ENCODE measurements around the gene DDN. TPM values are rescaled to one million over a fixed set of nuclear protein-coding genes. Genes with fewer than 3 reads are reported as not detected.

The DDN gene
- total RNA-seq, 1 experiment from 2014 or later = 0.35 TPM

DNA sequence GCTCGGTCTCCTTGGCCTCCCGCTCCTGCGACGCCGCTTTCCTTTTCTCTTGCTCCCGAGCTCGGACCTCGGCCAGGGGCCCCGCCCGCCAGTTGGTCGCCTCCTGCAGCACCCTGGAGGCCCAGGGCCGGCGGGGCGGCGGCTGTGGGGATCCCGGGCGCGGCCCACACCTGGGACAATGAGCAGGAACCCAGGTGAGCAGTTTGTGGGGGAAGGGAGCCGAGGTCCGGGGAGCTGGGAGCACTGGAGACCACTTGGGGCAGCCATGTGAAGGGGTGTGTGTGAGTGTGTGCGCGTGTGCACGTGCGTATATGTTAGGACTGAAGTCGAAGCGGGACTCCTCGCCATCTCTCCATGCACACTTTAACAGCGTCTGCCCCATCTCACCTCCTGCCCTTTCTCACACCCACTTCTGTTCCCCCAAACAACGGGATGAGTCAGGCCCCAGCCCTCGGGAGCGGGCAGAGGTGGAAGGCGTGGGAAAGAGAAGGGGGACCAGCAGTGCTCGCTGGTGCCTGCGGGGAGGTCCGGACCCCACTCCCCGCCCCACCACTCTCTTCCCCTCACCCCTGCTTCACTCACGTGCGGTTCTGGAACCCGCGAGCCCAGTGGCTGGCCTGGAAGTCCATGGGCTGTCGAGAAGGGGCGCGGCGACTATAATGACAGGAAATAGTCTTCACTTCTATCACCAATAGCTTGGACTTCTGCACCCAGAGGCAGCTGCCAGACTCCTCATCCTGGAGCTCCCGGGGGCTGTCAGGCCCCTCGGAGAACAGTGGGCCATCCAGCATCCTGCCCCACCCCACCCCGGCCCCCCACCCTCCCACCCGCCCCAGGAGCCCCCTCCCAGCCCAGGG lies 450 bp downstream of the DDN start:
- Histone ChIP-seq H3K79me1 (ENCODE audit: insufficient read depth, low read depth, low read length, poor library complexity, severe bottlenecking) (no peaks in the 10 kb centered on the region), H2AFZ (ENCODE audit: low read length) (no peak overlapping the region), H2AK5ac (ENCODE audit: insufficient read length, low read length) (no peak overlapping the region), H3K4ac (ENCODE audit: low read depth, low read length) (no peak overlapping the region), H3K9ac (ENCODE audit: extremely low read depth, insufficient read length, low read length) (no peak overlapping the region), H2BK15ac (ENCODE audit: low read depth, low read length) (no peak overlapping the region), H4K91ac (ENCODE audit: insufficient read length, low read depth, low read length) (no peak overlapping the region), H4K8ac (replicated peaks; ENCODE audit: insufficient read length, low read depth, low read length) (no peak overlapping the region), H3K4me2 (ENCODE audit: insufficient read depth, insufficient read length, low read length) (peak overlapping the region; percentile 58), H3K56ac (ENCODE audit: insufficient read length, low read depth, low read length) (no peak overlapping the region), H3K14ac (ENCODE audit: insufficient read depth, low read length) (no peak overlapping the region), H3K27ac (ENCODE audit: insufficient read length, low read depth, low read length) (no peak overlapping the region), H3K18ac (ENCODE audit: insufficient read length, low read depth, low read length) (no peak overlapping the region), H3K23me2 (ENCODE audit: insufficient read length, low read depth, low read length, poor library complexity, severe bottlenecking) (peaks cover 27% of the 10 kb centered on the region), H2BK12ac (ENCODE audit: insufficient read length, low read depth, low read length) (no peak overlapping the region), H4K5ac (ENCODE audit: insufficient read length, low read depth, low read length) (no peak overlapping the region), H2BK120ac (ENCODE audit: low read depth, low read length, poor library complexity, severe bottlenecking) (no peak overlapping the region), H2BK20ac (ENCODE audit: low read depth, low read length, poor library complexity, severe bottlenecking) (no peak overlapping the region), H3K23ac (ENCODE audit: insufficient read length, low read depth, low read length) (no peak overlapping the region), H4K20me1 (ENCODE audit: control insufficient read depth, insufficient read depth, insufficient read length) (no peaks in the 10 kb centered on the region), H3T11ph (ENCODE audit: low read length) (no peak overlapping the region), H3K79me2 (ENCODE audit: insufficient read depth, low read length) (no peaks in the 10 kb centered on the region), H3K4me1 (ENCODE audit: insufficient read depth, low read length) (no peaks in the 10 kb centered on the region), H3K27me3 (ENCODE audit: insufficient read depth, low read length) (peaks cover 45% of the 10 kb centered on the region; the same call in 1 of the 2 replicates), H3K9me3 (ENCODE audit: control insufficient read depth, low read depth, low read length) (no peaks in the 10 kb centered on the region), H2BK5ac (ENCODE audit: insufficient read length, low read length) (no peak overlapping the region)
- peaks cover 78% of the 10 kb centered on the region for H3K27me3 Mint-ChIP-seq (ENCODE audit: low read depth)
- H3K4me3 Mint-ChIP-seq = peak overlapping the region; percentile 56 to 80
- 0 out of 5 replicates have a peak, but pooled peaks cover 0 to 4% of the 10 kb centered on the region in 2 experiments for H3K9me3 Mint-ChIP-seq
- H3K27ac Mint-ChIP-seq = no peak overlapping the region
- H3K4me1 Mint-ChIP-seq = peaks cover 13 to 36% of the 10 kb centered on the region in 2 experiments
- peaks cover 6 to 9% (median 7%) of the 10 kb centered on the region in 3 experiments; a peak in 4 of 7 replicates for H3K36me3 Mint-ChIP-seq (ENCODE audit: insufficient read depth in 1 of 3, low read depth in 3 of 3)
- WGBS (ENCODE audit: extremely low coverage, insufficient read length, low lambda C conversion rate) = no CpG with 5 or more reads among the region's 48 CpGs
- DNase-seq = peak; percentile 65
- TF ChIP-seq, protein P1, sequence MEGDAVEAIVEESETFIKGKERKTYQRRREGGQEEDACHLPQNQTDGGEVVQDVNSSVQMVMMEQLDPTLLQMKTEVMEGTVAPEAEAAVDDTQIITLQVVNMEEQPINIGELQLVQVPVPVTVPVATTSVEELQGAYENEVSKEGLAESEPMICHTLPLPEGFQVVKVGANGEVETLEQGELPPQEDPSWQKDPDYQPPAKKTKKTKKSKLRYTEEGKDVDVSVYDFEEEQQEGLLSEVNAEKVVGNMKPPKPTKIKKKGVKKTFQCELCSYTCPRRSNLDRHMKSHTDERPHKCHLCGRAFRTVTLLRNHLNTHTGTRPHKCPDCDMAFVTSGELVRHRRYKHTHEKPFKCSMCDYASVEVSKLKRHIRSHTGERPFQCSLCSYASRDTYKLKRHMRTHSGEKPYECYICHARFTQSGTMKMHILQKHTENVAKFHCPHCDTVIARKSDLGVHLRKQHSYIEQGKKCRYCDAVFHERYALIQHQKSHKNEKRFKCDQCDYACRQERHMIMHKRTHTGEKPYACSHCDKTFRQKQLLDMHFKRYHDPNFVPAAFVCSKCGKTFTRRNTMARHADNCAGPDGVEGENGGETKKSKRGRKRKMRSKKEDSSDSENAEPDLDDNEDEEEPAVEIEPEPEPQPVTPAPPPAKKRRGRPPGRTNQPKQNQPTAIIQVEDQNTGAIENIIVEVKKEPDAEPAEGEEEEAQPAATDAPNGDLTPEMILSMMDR (conservative IDR thresholded peaks at IDR 0.05) = no peak
